Putamen (tissue), 1 donor: Measurements from ENCODE around the gene ZNF77.
"Not testable (repeated sequence)": the region's sequence is repeated elsewhere in the genome, so short reads cannot be mapped to it uniquely, and the experiment has no call there.

Experiments
- DNase-seq: peaks from one replicate; pipeline ENCODE4 v3.0.0-alpha.2; 2016; ENCODE audit warnings: low spot score

Gene ZNF77

DNA sequence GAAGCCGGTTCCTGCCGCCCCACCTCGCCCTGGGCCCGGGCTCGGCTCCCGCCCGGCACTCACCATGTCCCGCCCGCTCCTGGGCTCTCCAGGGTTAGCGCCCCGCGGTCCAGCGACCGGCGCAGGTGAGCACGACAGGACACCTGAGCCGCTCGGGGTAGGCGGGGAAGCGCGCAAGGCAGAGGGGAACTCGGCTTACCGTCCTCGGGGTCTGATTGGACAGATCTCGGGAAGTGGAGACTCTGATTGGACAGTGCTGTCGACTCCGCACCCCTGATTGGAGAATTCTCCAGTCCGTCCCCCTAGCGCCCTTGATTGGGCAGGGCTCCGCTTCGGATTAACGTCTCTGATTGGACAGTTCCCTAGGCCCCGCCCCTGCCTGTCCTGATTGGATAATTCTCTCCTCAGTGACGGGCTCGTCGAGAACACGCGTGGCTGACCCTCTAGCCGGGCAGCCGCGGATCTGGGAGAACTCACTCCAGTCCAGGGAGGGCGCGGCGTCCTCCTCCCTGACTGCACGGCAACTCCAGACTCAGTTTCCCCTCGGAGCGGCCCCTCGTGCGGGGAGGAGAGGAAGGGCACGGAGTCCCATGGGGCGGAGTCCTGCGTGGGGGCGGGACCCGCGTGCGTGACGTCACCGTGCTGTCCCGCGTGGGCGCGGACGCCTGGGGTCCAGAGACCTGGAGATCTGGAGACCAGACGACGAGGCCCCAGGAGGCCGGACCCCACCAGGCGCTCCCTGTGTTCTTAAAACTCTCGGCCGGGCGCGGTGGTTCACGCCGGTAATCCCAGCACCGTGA, at the start of gene ZNF77:
Gene ZNF77 (minus strand): TSS at position 197 of the 800 bp plus-strand sequence. CDS start 131 bp downstream, at position 66.
- DNase-seq: peak; percentile 98

DNA sequence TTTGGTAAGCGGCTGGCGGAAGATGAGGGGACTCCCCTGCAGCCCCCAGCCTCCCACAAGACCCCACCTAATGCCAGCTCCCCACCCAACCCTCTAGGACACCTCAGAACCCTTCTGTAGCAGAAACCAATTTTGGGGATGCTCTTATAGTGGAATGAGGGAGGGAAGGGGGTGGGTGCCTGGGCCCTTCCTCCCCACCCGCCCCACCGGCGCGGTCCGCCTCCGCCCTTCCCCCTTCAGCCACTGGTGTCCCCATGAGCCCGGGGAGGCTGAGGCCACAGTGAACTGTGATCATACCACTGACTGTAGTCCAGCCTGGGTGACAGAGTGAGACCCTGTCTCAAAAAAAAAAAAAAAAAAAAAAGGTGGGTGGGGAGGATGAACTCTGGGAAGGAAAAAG, 48.8 kb upstream of the ZNF77 start:
- DNase-seq: no peak

DNA sequence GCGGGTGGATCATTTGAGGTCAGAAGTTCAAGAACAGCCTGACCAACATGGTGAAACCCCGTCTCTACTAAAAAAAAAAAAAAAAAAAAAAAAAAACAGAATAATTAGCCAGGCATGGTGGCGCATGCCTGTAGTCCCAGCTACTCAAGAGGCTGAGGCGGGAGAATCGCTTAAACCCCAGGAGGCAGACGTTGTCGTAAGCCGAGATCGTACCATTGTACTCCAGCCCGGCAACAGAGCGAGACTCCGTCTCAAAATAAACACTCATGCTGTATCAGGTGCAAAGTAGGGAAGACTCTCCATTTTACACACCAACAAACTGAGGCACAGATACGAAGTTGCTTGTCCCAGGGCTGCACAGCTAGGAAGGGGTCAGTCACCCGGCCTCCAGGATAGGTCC, 48.2 kb upstream of the ZNF77 start:
- no peak for DNase-seq

DNA sequence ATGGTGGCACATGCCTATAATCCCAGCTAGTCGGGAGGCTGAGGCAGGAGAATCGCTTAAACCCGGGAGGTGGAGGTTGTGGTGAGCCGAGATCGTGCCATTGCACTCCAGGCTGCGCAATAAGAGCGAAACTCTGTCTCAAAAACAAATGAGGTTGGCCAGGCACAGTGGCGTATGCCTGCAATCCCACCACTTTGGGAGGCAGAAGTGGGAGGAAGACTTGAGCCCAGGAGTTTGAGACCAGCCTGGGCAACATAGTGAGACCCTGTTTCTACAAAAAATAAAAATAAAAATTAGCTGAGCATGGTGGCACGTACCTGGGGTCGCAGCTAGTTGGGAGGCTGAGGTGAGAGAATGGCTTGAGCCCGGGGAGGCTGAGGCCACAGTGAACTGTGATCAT, 47.6 kb upstream of the ZNF77 start:
- DNase-seq: not testable (repeated sequence)

GRCh38 chr19:2989236-2989946, 44.6 kb upstream of the ZNF77 start:
- DNase-seq: no peak

- no peak for DNase-seq
Observed at GRCh38 chr19:2988568-2988967, 43.8 kb upstream of the ZNF77 start.

DNA sequence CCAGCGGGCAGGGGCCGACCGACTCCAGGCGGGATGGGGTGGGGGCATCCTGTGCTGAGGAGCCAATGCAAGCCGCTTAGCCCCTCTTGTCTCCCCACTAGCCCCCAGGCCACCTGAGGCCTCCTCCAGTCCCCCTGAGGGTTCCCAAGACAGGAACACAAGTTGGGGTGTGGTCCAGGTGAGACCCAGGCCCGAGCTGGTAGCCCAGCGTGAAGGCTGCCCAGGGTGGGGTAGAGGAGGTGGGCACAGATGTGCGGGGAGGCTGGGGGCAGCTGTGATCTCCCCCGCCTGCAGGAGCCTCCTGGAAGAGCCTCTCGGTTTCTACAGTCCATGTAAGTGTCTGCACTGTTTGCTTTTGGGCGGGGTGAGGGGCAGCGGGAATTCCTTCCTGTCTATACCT, 43.0 kb upstream of the ZNF77 start:
- DNase-seq: no peak

- DNase-seq: no peak
Observed at GRCh38 chr19:2986951-2987524, 42.3 kb upstream of the ZNF77 start.

DNA sequence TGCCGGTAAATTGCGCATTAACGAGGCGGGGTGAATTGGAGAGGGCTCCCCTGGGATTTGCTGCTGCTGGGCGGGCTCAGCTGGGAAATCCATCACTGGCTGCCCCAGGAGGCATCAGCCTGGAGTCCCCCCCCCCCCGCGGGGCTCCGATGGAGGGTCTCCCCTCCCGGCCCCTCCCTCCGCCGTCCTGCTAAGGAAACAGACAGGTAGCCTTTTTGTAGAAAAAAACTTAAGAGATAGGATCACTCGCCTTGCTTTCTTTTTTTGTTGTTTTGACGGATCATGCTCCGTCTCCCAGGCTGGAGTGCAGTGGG, 39.4 kb upstream of the ZNF77 start:
- no peak for DNase-seq

DNA sequence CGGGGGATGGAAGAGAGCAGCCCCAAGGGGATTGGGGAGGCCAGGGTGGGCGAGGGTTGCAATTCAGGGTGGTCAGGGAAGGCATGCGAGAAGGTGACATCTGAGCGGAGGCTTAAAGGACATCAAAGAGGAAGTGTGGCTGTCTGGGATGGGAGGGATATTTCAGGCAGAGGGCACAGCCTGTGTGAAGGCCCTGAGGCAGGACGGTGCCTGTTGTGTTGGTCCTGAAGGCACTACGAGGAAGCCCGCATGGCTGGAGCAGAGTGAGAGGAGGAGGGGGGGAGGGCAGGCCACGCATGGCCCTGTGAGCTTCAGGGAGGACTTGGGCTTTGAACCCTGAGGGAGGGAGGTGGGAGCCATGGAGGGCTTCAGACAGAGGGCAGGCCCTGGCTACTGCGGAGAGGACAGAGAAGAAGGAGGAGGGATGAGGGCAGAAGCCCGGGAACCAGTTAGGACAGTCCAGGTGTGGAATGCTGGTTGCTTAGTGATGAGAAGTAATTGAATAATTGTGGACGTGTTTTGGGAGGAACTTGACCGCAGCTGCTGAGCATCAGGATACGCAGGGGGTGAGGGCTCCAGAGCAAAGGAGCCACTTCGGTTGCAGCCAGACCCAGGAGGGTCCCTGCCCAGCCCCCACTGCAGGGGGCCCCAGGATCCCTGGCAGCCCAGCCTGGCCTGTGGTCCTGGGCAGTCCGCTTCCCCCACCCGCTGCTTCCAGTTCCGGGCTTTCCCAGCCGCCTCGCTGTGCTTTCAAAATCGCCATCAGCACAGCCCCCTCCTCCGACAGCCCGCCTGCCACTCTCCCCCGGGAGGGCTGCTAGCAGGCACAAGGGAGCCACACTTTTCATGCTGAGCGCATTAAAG, 38.8 kb upstream of the ZNF77 start:
- DNase-seq: no peak

- no peak for DNase-seq
Observed at GRCh38 chr19:2982983-2983350, 38.2 kb upstream of the ZNF77 start.

DNA sequence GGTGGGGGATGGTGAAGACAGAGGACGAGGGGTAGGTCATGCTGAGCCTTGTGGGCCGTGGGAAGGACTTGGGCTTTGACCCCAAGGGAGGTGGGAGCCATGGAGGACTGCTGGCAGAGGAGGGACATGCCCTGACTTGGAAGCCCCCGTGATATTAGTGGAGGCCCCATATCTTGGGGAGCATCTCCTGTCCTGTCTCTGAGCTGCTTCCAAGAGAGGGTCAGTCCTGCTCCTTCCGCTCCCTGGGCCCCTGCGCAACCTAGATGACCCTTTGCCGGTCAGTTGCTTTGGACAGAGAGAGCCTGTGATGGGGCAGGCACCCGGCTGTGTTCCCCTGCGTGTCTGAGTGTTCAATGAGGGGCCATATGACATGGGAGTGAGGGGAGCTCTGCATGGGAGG, 37.8 kb upstream of the ZNF77 start:
- DNase-seq: no peak

- no peak for DNase-seq
Observed at GRCh38 chr19:2981898-2982297, 37.1 kb upstream of the ZNF77 start.

GRCh38 chr19:2978772-2979171, 34.0 kb upstream of the ZNF77 start:
- no peak for DNase-seq

DNA sequence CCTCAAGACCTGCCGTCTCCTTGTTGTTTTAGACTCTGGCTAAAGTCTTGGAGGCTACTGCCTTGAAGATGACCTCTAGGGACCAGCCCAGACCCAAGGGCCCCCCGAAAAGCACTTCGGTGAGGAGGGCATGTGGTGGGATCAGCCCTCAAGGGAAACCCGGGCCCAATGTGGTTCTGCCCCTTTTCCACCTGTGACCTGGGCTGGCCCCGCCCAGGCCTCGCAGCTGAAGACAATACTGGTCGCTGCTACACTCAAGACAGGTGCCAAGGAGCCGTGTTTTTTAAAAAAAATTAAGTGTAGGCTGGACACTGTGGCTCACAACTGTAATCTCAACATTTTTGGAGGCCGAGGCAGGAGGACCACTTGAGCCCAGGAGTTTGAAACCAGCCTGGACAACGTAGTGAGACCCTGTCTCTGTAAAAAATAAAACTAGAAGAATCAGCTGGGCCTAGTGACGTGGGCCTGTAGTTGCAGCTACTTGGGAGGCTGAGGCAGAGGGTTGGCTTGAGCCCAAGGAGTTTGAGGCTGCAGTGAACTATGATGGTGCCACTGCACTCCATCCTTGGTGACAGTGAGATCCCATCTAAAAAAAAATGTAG, 33.5 kb upstream of the ZNF77 start:
- DNase-seq: no peak

DNA sequence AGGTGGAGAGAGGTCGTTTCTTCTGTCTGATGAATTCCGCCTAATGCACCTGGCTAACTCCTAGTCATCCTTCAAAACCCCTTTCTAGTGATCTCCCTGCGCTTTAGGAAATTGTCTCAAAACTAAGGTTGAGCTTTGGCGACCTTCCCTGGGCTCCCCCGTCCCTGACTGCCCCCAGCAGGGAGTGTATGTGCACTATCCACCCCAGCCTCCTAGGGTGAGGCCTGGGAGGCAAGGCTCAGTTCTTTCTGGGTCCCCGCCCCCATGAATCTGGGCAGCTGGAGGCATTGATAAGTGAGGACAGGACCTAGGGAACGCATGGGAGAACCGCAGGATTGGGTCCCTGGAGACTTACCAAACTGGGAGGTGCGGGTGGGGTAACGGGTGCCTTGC, 33.0 kb upstream of the ZNF77 start:
- DNase-seq: no peak

DNA sequence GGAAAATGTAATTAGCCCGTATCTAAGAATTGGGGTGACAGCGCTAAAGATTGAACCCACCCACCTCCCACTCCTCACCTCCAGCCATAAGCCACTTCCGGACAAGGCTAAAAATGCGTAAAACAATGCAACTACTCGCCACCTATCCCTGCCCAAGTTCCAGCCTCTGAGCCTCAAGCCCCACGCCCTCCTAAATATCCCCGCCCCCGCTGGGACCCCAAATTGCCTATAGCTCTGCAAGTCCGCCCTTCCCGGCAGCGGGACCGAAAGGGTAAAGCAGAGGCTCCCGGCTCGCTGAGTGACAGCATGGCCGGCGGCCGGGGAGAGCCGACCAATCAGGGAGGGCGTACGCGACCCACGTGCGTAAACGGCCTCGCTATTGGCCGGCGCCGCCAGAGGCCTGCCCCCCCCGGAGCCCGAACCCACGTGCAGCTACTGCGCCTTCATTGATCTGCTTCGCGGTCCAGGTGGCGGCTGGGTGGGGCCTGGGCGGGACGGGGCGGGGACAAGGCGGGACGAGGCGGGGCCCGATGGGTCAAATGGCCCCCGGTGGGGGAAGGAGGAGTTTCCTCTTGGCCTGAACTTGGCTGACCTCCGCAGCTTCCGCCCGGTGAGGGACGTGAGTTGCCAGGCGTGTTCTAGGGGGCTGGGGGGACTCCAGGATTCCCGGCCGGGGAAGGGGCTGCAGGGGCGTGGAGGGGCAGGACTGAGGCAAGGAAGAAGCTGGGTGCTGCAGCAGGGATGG, 32.4 kb upstream of the ZNF77 start, which contains the start of gene TLE6:
Gene TLE6 (plus strand): TSS at position 564 of the 745 bp plus-strand sequence. CDS start 670 bp downstream, outside the sequence.
- DNase-seq: peak; percentile 86

DNA sequence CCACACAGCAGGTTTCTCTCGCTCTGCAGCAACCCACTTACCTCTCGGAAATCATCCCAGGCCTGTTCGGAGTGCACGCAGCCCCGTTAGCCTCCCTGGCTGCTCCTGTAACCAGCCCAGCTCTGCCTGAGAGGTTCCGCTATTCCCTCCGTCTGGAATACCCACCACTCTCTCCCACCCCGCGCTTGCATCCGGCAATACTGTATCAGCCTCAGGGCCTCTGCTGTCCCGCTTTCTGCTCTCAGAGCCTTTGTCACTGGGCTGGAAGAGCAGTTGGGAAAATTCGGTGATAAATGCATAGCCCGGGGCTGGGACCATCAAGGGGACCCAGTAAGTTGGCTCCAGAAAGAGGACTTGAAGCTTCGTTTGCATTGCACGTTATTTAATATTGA, 31.8 kb upstream of the ZNF77 start:
- DNase-seq: no peak

DNA sequence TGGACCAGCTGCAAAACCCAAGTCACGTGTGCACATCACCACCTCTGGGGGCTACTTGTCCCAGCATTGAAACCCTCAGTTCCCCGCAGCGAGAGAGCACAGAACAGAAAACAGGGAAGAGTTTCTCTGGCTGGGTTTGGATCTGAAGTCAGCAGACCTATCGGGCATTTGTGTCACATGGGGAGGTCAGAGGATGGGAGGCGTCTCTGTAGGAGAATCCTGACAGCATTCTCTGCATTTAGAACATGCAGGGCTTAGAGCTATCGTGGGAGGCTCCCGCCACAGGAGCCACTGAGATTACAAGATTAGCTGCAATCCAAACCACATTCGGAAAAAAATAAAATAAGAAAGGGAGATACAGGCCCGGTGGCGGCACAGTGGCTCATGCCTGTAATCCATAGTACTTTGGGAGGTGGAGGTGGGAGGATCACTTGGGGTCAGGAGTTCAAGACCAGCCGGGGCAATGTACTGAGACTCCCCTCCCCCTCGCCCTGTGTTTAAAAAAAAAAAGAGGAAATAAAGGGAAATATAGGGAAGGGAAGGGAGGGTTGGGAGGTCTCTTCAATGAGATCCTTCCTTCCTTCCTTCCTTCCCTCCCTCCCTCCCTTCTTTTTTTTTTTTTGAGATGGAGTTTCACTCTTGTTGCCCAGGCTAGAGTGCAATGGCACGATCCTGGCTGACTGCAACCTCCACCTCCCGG, 29.7 kb upstream of the ZNF77 start:
- no peak for DNase-seq

GRCh38 chr19:2973229-2973628, 28.5 kb upstream of the ZNF77 start:
- DNase-seq: no peak
